PC-3 (cell line): ENCODE results near the gene GSTM3.

Experiments
- CTCF ChIP-seq: fragments of 300-600 bp; sonication (generic); conservative IDR thresholded peaks from 2 replicates; pipeline ENCODE4 v1.5.1; 2017; ENCODE audit warnings: antibody characterized with exemption, low read depth, mild to moderate bottlenecking, low read length
- EZH2 ChIP-seq: fragments of 300-600 bp; sonication (generic); IDR thresholded peaks from one replicate; pipeline ENCODE4 v1.6.1; 2017; ENCODE audit warnings: antibody characterized with exemption, mild to moderate bottlenecking, low read length; ENCODE audit not compliant: unreplicated experiment

GRCh38 chr1:109704173-109704572 is 36.7 kb downstream of the GSTM3 start:
- no peak; the same call in 1 of the 2 replicates for TF ChIP-seq CTCF
- TF ChIP-seq EZH2, result no peak
